Activated T-helper 17 cell treated with anti-CD3 and anti-CD28 coated beads, Interleukin-2, amount 50 U/mL, for 72 hours (primary cell): Measurements from ENCODE around the gene BNC2. TPM values are rescaled to one million over a fixed set of nuclear protein-coding genes. Genes with fewer than 3 reads are reported as not detected.

Source experiments
- ATAC-seq: fragments of 150-1000 bp; cut with Tn5 transposase; replicated peaks from 2 replicates; pipeline ENCODE4 v1.10.0; 2021; ENCODE audit warnings: mild to moderate bottlenecking, moderate library complexity
- H3K27ac Mint-ChIP-seq: one replicate; pipeline ENCODE4 v1.8.0; 2022; ENCODE audit warnings: mixed read lengths
- H3K27me3 Mint-ChIP-seq: one replicate; pipeline ENCODE4 v1.8.0; 2022; ENCODE audit warnings: mixed read lengths
- H3K36me3 Mint-ChIP-seq: one replicate; pipeline ENCODE4 v1.8.0; 2022; ENCODE audit warnings: low read depth, mild to moderate bottlenecking, mixed read lengths
- H3K4me1 Mint-ChIP-seq: one replicate; pipeline ENCODE4 v1.8.0; 2022; ENCODE audit warnings: mixed read lengths
- H3K4me3 Mint-ChIP-seq: one replicate; pipeline ENCODE4 v1.8.0; 2022; ENCODE audit warnings: mild to moderate bottlenecking, mixed read lengths
- H3K9me3 Mint-ChIP-seq: one replicate; pipeline ENCODE4 v1.8.0; 2022; ENCODE audit warnings: mixed read lengths
- total RNA-seq, 2 donors: library from RNA; stranded (reverse); gene quantifications; one replicate each; pipeline ENCODE4 v1.2.3, GENCODE V29; 2022

Gene BNC2
- total RNA-seq, 2 donors from 2014 or later = not detected

GRCh38 chr9:16654596-16655126 lies 215.8 kb downstream of the BNC2 start:
- H3K9me3 Mint-ChIP-seq = peaks cover 3% of the 10 kb centered on the region

GRCh38 chr9:16653491-16654399 lies 216.7 kb downstream of the BNC2 start:
- Mint-ChIP-seq H3K4me1 (no peaks in the 10 kb centered on the region), H3K36me3 (no peaks in the 10 kb centered on the region), H3K27me3 (no peaks in the 10 kb centered on the region), H3K9me3 (no peaks in the 10 kb centered on the region), H3K27ac (no peak overlapping the region), H3K4me3 (no peak overlapping the region)
- ATAC-seq = no peak

More at GRCh38 chr9:16654596-16655126, 215.8 kb downstream of the BNC2 start:
- no peaks in the 10 kb centered on the region for H3K36me3 Mint-ChIP-seq
- H3K4me1 Mint-ChIP-seq = no peaks in the 10 kb centered on the region
- no peak overlapping the region for H3K27ac Mint-ChIP-seq
- H3K4me3 Mint-ChIP-seq = no peak overlapping the region
- H3K27me3 Mint-ChIP-seq = no peaks in the 10 kb centered on the region
- no peak for ATAC-seq

- no peak for ATAC-seq
- H3K4me3 Mint-ChIP-seq = no peak overlapping the region
- no peaks in the 10 kb centered on the region for H3K36me3 Mint-ChIP-seq
- H3K27me3 Mint-ChIP-seq = no peaks in the 10 kb centered on the region
- no peaks in the 10 kb centered on the region for H3K9me3 Mint-ChIP-seq
- no peaks in the 10 kb centered on the region for H3K4me1 Mint-ChIP-seq
- no peak overlapping the region for H3K27ac Mint-ChIP-seq
These were observed 217.9 kb downstream of the BNC2 start for GRCh38 chr9:16652582-16652981.

GRCh38 chr9:16651446-16651964 lies 219.0 kb downstream of the BNC2 start:
- H3K36me3 Mint-ChIP-seq = no peaks in the 10 kb centered on the region
- no peaks in the 10 kb centered on the region for H3K27me3 Mint-ChIP-seq
- H3K9me3 Mint-ChIP-seq = no peaks in the 10 kb centered on the region
- H3K4me3 Mint-ChIP-seq = no peak overlapping the region
- no peak overlapping the region for H3K27ac Mint-ChIP-seq
- H3K4me1 Mint-ChIP-seq = no peaks in the 10 kb centered on the region
- no peak for ATAC-seq

- Mint-ChIP-seq H3K27me3 (no peaks in the 10 kb centered on the region), H3K4me3 (no peak overlapping the region), H3K4me1 (no peaks in the 10 kb centered on the region), H3K9me3 (no peaks in the 10 kb centered on the region), H3K27ac (no peak overlapping the region), H3K36me3 (no peaks in the 10 kb centered on the region)
- ATAC-seq = no peak
These were observed 224.5 kb downstream of the BNC2 start for GRCh38 chr9:16645970-16646369.

- Mint-ChIP-seq H3K27ac (no peak overlapping the region), H3K36me3 (no peaks in the 10 kb centered on the region), H3K9me3 (no peaks in the 10 kb centered on the region), H3K4me1 (no peaks in the 10 kb centered on the region), H3K4me3 (no peak overlapping the region), H3K27me3 (no peaks in the 10 kb centered on the region)
- no peak for ATAC-seq
These were observed 227.9 kb downstream of the BNC2 start for GRCh38 chr9:16642421-16643109.

GRCh38 chr9:16640649-16641048 lies 229.8 kb downstream of the BNC2 start:
- H3K4me3 Mint-ChIP-seq = no peak overlapping the region
- H3K27me3 Mint-ChIP-seq = no peaks in the 10 kb centered on the region
- no peak for ATAC-seq
- no peaks in the 10 kb centered on the region for H3K36me3 Mint-ChIP-seq
- H3K9me3 Mint-ChIP-seq = no peaks in the 10 kb centered on the region
- no peak overlapping the region for H3K27ac Mint-ChIP-seq
- H3K4me1 Mint-ChIP-seq = no peaks in the 10 kb centered on the region

- Mint-ChIP-seq H3K27me3 (no peaks in the 10 kb centered on the region), H3K36me3 (no peaks in the 10 kb centered on the region), H3K4me3 (no peak overlapping the region), H3K4me1 (no peaks in the 10 kb centered on the region), H3K27ac (no peak overlapping the region), H3K9me3 (no peaks in the 10 kb centered on the region)
- no peak for ATAC-seq
These were observed 230.8 kb downstream of the BNC2 start for GRCh38 chr9:16639644-16640043.

- Mint-ChIP-seq H3K27me3 (no peaks in the 10 kb centered on the region), H3K27ac (no peak overlapping the region), H3K4me1 (no peaks in the 10 kb centered on the region), H3K4me3 (no peak overlapping the region), H3K36me3 (no peaks in the 10 kb centered on the region), H3K9me3 (no peaks in the 10 kb centered on the region)
- no peak for ATAC-seq
These were observed 232.6 kb downstream of the BNC2 start for GRCh38 chr9:16637911-16638310.

GRCh38 chr9:16637218-16637617 lies 233.3 kb downstream of the BNC2 start:
- Mint-ChIP-seq H3K9me3 (no peaks in the 10 kb centered on the region), H3K27me3 (no peaks in the 10 kb centered on the region), H3K4me1 (no peaks in the 10 kb centered on the region), H3K36me3 (no peaks in the 10 kb centered on the region), H3K4me3 (no peak overlapping the region), H3K27ac (no peak overlapping the region)
- no peak for ATAC-seq

GRCh38 chr9:16633794-16634193 lies 236.7 kb downstream of the BNC2 start:
- no peak overlapping the region for H3K4me3 Mint-ChIP-seq
- no peaks in the 10 kb centered on the region for H3K36me3 Mint-ChIP-seq
- H3K27me3 Mint-ChIP-seq = no peaks in the 10 kb centered on the region
- H3K9me3 Mint-ChIP-seq = no peaks in the 10 kb centered on the region
- ATAC-seq = no peak
- H3K4me1 Mint-ChIP-seq = no peaks in the 10 kb centered on the region
- no peak overlapping the region for H3K27ac Mint-ChIP-seq

GRCh38 chr9:16628413-16628812 lies 242.1 kb downstream of the BNC2 start:
- no peak overlapping the region for H3K27ac Mint-ChIP-seq
- no peak overlapping the region for H3K4me3 Mint-ChIP-seq
- no peaks in the 10 kb centered on the region for H3K36me3 Mint-ChIP-seq
- H3K27me3 Mint-ChIP-seq = no peaks in the 10 kb centered on the region
- no peak for ATAC-seq
- H3K4me1 Mint-ChIP-seq = no peaks in the 10 kb centered on the region
- H3K9me3 Mint-ChIP-seq = peaks cover 4% of the 10 kb centered on the region

GRCh38 chr9:16627967-16628366 lies 242.5 kb downstream of the BNC2 start:
- ATAC-seq = no peak
- no peak overlapping the region for H3K27ac Mint-ChIP-seq

GRCh38 chr9:16627521-16627920 lies 242.9 kb downstream of the BNC2 start:
- peaks cover 8% of the 10 kb centered on the region for H3K9me3 Mint-ChIP-seq
- no peak overlapping the region for H3K4me3 Mint-ChIP-seq
- no peaks in the 10 kb centered on the region for H3K4me1 Mint-ChIP-seq
- H3K27me3 Mint-ChIP-seq = no peaks in the 10 kb centered on the region
- no peak for ATAC-seq
- H3K36me3 Mint-ChIP-seq = no peaks in the 10 kb centered on the region
- H3K27ac Mint-ChIP-seq = no peak overlapping the region

More at GRCh38 chr9:16627967-16628366, 242.5 kb downstream of the BNC2 start:
- Mint-ChIP-seq H3K36me3 (no peaks in the 10 kb centered on the region), H3K27me3 (no peaks in the 10 kb centered on the region), H3K9me3 (peaks cover 7% of the 10 kb centered on the region), H3K4me3 (no peak overlapping the region), H3K4me1 (no peaks in the 10 kb centered on the region)
